ENCODE data around the gene TRIM33.

The TRIM33 gene

GRCh38 chr1:114511032-114511785, at the start of gene TRIM33:
TSS of gene TRIM33 (minus strand) at chr1:114511203. CDS start at chr1:114511076, 127 bp downstream.
- peak; percentile 99 for DNase-seq (ENCODE audit: low read depth, low spot score)

- no peak for DNase-seq (ENCODE audit: low read depth, low spot score)
Measured at GRCh38 chr1:114559356-114559755, 48.4 kb upstream of the TRIM33 start.

DNA sequence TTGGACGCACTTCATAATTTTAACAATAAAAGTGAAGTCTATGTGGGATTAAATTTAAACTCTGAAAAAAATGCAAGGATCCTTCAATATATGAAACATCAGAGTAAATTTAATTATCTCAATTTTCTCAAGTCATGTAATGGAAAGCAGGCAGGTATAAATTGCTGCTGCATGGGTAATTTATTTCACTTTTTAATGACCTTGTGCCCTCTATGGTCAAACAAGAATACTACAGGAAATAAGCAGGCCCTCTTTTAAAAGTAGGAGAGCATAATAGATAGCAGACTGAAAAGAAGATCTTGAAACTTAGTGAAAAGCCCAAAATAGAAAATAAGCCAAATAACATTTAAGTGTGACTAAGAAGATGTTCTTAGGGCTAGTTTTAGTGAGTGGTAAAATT, 47.5 kb upstream of the TRIM33 start:
- DNase-seq (ENCODE audit: low read depth, low spot score), result peak; percentile 5

- no peak for DNase-seq (ENCODE audit: low read depth, low spot score)
Measured at GRCh38 chr1:114554577-114554976, 43.6 kb upstream of the TRIM33 start.

DNA sequence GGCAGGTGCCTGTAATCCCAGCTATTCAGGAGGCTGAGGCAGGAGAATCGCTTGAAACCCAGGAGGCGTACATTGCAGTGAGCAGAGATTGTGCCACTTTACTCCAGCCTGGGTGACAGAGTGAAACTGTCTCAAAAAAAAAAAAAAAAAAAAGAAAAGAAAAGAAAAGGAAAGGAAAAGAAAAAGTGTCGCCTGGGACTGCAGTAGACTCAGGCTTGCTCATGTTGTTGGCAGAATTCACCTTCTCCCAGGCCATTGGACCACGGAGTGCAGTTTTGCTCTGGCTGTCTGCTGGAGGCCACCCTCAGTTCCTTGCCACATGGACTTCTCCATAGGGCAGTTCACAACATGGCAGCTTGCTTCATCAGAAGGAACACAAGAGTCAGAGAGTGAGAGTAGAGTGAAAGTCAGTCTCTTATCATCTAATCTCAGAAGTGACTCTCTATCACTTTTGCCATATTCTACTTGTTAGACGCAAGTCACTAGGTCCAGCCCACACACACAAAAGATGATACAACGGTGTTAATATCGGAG, 41.2 kb upstream of the TRIM33 start:
- DNase-seq (ENCODE audit: low read depth, low spot score), result no peak

GRCh38 chr1:114551400-114551799, 40.4 kb upstream of the TRIM33 start:
- DNase-seq (ENCODE audit: low read depth, low spot score), result no peak

GRCh38 chr1:114550336-114550735, 39.3 kb upstream of the TRIM33 start:
- DNase-seq (ENCODE audit: low read depth, low spot score), result no peak

DNA sequence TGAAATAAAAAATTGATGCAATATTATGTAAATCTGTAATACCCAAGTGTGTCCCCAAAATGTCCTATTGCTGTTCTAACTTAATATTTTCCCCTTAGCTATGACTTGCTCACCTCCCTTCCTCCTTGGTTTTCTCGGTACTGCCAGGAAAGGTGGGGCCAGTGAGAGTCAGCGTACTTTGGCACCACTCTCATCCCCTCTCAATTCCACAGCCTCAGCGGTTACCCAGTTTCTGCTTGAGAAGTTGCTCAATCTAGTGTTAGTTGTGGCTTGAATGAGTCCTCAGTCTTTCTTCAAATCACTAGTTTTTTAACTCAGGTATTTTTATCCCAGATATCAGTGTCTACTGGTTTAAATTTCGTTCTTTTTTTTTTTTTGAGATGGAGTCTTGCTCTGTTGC, 38.1 kb upstream of the TRIM33 start:
- DNase-seq (ENCODE audit: low read depth, low spot score), result peak; percentile 3

GRCh38 chr1:114547076-114547475, 36.1 kb upstream of the TRIM33 start:
- no peak for DNase-seq (ENCODE audit: low read depth, low spot score)

- DNase-seq (ENCODE audit: low read depth, low spot score), result no peak
Measured at GRCh38 chr1:114545796-114546195, 34.8 kb upstream of the TRIM33 start.

- no peak for DNase-seq (ENCODE audit: low read depth, low spot score)
Measured at GRCh38 chr1:114545315-114545714, 34.3 kb upstream of the TRIM33 start.

DNA sequence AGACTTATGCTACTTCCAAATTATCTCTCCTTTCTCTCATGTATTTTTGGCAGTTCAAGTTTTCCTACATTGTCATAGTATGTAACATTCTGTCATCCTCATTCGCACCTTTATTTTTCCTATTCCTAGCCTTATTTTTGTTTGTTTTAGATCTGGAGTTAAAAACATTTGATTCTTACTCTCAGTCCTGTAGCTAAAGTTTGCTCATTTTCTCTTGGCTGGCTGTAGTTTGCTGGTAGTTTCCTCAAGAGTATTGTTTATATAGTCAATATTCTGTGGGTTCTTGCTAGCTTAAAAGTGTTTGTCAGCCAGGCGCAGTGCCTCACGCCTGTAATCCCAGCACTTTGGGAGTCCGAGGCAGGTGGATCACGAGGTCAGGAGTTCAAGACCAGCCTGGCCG, 29.8 kb upstream of the TRIM33 start:
- DNase-seq (ENCODE audit: low read depth, low spot score), result no peak

DNA sequence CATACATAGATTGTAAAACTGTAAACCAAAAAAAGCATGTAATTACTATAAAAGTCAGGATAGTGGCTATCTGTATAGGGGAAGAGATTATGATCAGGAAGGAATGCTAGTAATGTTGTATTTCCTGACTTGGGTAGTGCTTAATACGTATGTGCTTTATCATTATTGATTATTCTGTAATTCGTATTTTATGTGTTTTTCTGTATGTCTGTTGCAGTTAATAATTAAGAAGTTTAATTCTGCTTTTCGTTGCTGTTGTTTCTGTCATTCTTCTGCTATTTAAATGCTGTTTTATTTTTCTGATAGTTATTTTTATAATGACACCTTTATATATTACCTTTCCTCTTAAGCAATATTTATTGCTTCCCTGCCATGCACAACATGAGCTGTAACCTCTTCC, 29.3 kb upstream of the TRIM33 start:
- DNase-seq (ENCODE audit: low read depth, low spot score), result no peak

- no peak for DNase-seq (ENCODE audit: low read depth, low spot score)
Measured at GRCh38 chr1:114536043-114536442, 25.0 kb upstream of the TRIM33 start.

- DNase-seq (ENCODE audit: low read depth, low spot score), result no peak
Measured at GRCh38 chr1:114535401-114535800, 24.4 kb upstream of the TRIM33 start.

GRCh38 chr1:114531094-114531493, 20.1 kb upstream of the TRIM33 start:
- no peak for DNase-seq (ENCODE audit: low read depth, low spot score)

GRCh38 chr1:114530224-114530623, 19.2 kb upstream of the TRIM33 start:
- no peak for DNase-seq (ENCODE audit: low read depth, low spot score)

GRCh38 chr1:114524944-114525343, 13.9 kb upstream of the TRIM33 start:
- DNase-seq (ENCODE audit: low read depth, low spot score), result no peak

DNA sequence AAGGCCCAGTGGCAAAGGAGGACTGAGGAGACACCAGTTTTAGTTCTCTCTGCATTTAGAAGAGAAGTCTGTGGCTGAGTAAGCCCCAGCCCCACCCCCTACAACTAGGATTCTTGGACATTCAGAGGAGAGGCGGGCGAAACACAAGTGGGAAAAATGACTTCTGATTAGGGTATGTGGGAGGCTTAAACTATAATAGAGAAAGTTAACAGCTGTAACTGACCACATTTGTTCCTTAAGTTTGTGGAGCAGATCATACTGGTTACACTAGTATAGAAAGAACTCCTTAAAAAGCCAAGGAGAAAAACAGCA, 11.2 kb upstream of the TRIM33 start:
- no peak for DNase-seq (ENCODE audit: low read depth, low spot score)

GRCh38 chr1:114521396-114522263, 10.6 kb upstream of the TRIM33 start:
- no peak for DNase-seq (ENCODE audit: low read depth, low spot score)

GRCh38 chr1:114517348-114517747, 6.3 kb upstream of the TRIM33 start:
- DNase-seq (ENCODE audit: low read depth, low spot score), result no peak

DNA sequence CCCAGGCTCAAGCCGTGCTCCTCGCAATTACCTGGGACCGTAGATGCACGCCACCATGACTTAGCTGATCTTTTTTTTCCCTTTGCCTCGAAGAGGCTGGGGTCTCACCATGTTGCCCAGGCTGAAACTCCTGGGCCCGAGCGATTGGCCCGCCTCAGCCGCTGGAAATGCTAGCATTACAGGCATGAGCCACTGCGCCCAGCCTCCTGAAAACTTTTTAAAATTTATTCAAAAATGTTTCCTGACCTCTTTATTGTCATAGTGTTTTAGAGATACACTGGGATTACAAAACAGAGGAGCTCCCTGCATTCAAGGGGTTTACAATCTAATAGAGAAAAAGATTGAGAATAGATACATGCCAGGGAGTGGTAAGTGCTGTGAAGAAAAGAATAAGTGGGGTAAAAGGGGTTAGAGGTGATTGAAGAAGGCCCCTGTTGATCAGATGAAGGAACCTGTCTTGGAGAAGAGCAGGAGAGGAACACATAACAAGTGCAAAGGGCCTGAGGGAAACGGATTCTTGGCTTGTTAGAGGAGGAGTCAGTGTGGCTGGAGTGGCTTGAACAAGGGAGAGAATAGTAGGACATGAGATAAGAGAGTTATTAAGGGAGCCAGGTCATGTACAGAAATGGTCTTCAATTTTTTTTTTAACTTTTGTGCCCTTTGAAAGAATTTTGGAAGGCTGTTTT, 1.7 kb upstream of the TRIM33 start:
- DNase-seq (ENCODE audit: low read depth, low spot score), result no peak

Data from astrocyte of the hippocampus (primary cell).